ENCODE data around the gene RECQL5. TPM values are rescaled to one million over a fixed set of nuclear protein-coding genes. Genes with fewer than 3 reads are reported as not detected.
"Not testable (repeated sequence)": the region's sequence is repeated elsewhere in the genome, so short reads cannot be mapped to it uniquely, and the experiment has no call there.

Gene RECQL5
- total and polyA plus RNA-seq, 2 donors: 19.6 to 22.2 TPM

DNA sequence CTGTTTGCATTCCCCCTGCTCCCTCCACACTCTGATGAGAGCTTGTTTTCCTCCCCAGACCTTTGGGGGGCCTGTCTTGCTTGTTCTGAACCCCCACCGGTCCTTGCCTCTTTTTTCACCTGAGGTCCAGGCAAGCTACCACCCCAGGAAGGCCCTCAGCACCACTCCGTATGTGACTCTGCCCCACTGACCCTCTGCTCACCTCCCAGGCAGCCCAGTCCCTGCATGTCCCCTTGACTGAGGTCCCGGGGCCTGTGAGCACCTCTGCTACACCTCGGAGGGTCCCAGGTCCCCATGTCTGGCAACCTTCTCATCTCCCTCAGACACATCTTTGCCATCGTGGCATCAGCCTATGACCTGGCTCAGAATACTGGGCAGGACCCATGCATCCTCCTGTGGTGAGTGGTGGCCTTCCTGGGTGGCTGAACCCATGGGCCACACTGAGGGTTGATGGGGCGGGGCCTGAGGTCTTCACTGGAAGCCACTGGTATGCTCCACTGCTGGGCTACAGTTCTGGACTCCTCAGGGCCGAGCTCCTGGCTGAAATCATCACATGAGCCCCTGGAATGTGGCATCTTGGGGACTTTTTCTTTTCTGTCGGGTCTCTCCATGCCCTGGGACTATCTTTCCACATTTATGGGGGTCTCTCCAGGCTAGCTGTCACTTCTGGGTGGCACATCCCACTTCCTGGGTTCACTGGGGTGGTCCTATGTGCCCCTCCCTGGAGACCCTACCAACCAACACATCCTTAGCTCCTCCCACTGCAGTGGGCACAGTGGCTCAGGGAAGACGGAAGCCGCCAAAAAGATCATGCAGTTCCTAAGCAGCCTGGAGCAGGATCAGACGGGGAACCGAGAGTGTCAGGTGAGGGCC is 75.9 kb downstream of the RECQL5 start:
- no peak overlapping the region for H3K4me3 ChIP-seq (ENCODE audit: low read depth, low read length)
- WGBS: 84% methylated on average over 12 of the region's 12 CpGs
- no peak overlapping the region for H3K27ac ChIP-seq (ENCODE audit: low read depth)

DNA sequence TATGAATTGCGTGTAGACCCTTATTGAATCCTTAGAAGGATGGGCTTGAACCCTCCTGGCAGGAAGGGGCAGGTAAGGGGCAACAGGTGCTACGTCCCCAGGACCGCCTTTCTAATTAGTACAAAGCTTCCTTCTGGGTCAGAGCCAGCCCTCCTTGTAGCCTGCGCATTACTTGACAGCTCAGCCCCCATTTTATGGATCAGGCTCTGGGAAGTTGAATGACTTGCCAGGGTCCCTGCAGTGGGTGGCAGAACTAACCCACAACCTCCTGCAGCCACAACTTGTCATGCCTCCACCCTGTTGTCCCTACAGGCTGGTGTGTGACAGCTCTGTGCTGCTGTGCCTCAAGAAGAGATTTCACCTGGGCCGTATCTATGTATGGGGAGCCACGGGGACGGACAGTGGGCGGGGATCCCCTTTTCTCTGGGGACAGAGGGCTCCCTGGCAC is 76.6 kb downstream of the RECQL5 start:
- DNase-seq (ENCODE audit: extremely low spot score): no peak
- Histone ChIP-seq H3K36me3 (ENCODE audit: insufficient read depth) (no peaks in the 10 kb centered on the region), H3K4me3 (ENCODE audit: low read depth, low read length) (no peak overlapping the region), H3K4me1 (ENCODE audit: insufficient read depth) (no peaks in the 10 kb centered on the region), H3K27ac (ENCODE audit: low read depth) (no peak overlapping the region)
- 86% methylated on average over 8 of the region's 8 CpGs for WGBS

More for the DNA sequence above, 75.9 kb downstream of the RECQL5 start:
- no peak for DNase-seq (ENCODE audit: extremely low spot score)
- no peaks in the 10 kb centered on the region for H3K4me1 ChIP-seq (ENCODE audit: insufficient read depth)
- no peaks in the 10 kb centered on the region for H3K36me3 ChIP-seq (ENCODE audit: insufficient read depth)

DNA sequence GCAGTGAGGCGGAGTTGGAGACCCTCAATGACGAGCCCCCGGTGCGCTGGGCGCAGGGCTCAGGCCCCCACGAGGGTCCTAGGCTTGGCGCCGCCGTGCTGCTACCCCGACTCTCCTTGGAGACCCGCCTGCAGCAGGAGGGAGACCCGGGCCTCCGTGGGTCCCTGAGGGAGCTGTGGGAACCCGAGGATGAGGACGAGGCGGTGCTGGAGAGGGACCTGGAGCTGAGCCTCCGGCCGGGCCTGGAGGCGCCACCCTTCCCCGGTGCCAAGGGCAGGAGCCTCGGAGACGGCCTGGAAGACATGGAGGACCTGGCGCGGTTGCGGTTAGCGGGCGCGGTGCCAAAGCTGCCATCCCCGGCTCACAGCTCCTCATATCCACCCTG is 77.0 kb downstream of the RECQL5 start:
- 64% methylated on average over 29 of the region's 29 CpGs for WGBS
- Histone ChIP-seq H3K27ac (ENCODE audit: low read depth) (no peak overlapping the region), H3K36me3 (ENCODE audit: insufficient read depth) (no peaks in the 10 kb centered on the region), H3K4me3 (ENCODE audit: low read depth, low read length) (peak overlapping the region; percentile 49), H3K4me1 (ENCODE audit: insufficient read depth) (no peaks in the 10 kb centered on the region)
- DNase-seq (ENCODE audit: extremely low spot score): no peak

DNA sequence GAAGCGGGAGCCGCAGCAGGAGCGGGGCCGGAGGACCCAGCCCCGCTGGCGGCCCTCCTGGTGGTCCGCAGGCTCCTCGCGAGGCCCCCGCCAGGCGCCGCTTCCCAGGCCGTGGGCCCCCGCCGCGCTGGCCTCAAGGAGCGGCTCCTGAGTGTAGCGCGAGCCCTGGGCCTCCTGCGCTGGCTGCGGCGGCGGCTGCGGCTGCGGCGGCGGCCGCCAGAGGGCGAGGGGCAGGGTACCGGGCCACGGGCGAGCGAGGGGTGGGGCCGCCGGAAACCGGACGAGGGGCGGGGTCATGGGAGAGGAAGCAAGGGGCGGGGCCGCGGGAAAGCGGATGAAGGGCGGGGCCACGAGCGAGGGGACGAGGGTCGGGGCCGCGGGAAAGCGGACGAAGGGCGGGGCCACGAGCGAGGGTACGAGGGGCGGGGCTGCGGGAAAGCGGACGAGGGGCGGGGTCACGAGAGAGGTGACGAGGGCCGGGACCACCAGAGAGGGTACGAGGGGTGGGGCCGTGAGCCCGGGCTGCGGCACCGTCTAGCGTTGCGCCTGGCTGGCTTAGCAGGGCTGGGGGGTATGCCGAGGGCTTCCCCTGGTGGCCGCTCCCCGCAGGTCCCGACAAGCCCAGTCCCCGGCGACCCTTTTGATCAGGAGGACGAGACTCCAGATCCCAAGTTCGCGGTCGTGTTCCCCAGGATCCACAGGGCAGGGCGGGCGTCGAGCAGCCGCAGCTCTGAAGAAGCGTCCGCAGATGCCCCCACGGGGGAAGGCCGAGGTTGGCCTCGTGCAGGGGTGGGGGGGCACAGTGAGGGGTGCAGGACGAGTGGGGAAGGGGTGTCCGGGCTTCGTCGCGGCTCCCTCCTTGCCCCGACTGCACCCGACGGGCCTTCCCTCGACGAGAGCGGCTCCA is 77.7 kb downstream of the RECQL5 start:
- WGBS: 6% methylated on average over 100 of the region's 100 CpGs

DNA sequence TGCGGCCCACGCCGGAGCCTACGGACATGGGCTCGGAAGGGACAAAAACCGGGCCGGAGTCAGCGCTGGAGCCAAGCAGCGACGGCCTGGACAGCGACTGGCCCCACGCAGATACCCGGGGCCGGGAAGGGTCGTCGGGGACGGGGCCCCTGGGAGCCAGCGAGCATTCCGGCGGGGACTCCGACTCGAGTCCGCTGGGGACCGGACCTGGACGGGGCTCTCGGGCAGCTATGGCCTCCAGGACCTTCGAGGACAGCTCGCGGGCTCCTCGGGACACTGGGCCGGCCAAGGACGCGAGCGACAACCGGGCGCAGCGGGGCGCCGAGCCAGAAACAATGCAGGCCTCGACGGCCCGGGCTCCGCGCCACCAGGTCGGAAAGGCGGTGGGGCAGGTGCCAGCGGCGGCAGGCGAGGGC is 78.3 kb downstream of the RECQL5 start:
- DNase-seq (ENCODE audit: extremely low spot score): no peak
- WGBS: 1% methylated on average over 49 of the region's 49 CpGs
- H3K27ac ChIP-seq (ENCODE audit: low read depth): peak overlapping the region; percentile 82
- H3K4me1 ChIP-seq (ENCODE audit: insufficient read depth): no peaks in the 10 kb centered on the region
- H3K4me3 ChIP-seq (ENCODE audit: low read depth, low read length): peak overlapping the region; percentile 69
- no peaks in the 10 kb centered on the region for H3K36me3 ChIP-seq (ENCODE audit: insufficient read depth)

More for the DNA sequence above, 77.7 kb downstream of the RECQL5 start:
- Histone ChIP-seq H3K4me1 (ENCODE audit: insufficient read depth) (no peaks in the 10 kb centered on the region), H3K4me3 (ENCODE audit: low read depth, low read length) (peak overlapping the region; percentile 69), H3K36me3 (ENCODE audit: insufficient read depth) (no peaks in the 10 kb centered on the region), H3K27ac (ENCODE audit: low read depth) (peak overlapping the region; percentile 82)
- DNase-seq (ENCODE audit: extremely low spot score): peak; percentile 66

DNA sequence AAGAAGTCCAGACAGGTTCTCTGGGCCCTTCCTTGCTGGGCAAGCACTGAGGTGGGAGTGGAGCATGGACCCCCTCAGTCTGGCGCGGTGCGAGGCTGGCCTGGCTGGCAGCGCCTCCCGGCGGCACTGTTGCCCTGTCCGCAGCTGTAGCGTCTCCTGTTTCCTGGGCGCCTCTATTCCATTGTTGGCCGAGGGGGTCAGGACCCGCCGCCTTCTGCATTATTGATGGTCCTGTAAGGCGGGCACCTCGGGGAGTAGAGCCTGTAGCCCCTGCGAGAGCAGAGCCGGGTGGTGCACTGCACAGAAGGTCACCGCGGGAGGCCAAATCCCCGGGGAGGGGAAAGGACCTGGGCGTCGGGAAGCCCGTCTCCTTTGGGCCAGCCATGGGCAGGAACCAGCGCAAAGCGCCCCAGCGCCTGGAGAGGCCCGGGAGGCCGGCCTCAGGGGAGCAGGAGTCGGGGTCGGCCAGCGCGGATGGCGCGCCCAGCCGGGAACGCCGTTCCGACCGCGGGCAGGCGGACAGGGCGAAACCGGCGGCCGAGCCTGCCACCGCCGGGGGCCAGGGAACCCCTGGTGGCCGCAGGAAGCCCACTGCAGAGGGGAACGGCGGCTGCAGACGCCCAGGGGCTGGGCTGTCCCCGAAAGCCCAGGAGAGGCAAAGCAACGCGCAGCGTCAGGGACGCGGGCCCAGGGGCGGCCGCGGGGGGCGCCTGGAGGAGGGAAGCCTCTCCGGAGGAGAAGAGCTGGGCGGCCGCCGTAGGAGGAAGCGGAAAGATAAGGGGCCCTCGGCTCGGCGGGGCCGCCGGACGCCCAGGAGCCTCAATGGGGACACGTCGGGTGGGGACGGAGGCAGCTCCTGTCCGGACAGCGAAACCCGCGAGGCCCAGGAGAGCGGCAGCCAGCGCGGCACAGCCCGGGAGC is 79.0 kb downstream of the RECQL5 start, which contains the start of gene MYO15B:
Gene MYO15B (plus strand): TSS at position 126 of the 921 bp plus-strand sequence. CDS start 258 bp downstream, at position 384.
- peak within 1 kb of the TSS; percentile 69 for H3K4me3 ChIP-seq (ENCODE audit: low read depth, low read length)
- no peaks in the 10 kb centered on the region for H3K4me1 ChIP-seq (ENCODE audit: insufficient read depth)
- H3K27ac ChIP-seq (ENCODE audit: low read depth): peak within 1 kb of the TSS; percentile 82
- no peaks in the 10 kb centered on the region for H3K36me3 ChIP-seq (ENCODE audit: insufficient read depth)
- no peak for DNase-seq (ENCODE audit: extremely low spot score)
- 2% methylated on average over 82 of the region's 82 CpGs for WGBS

- 91% methylated on average over 7 of the region's 7 CpGs for WGBS
- H3K4me1 ChIP-seq (ENCODE audit: insufficient read depth): no peaks in the 10 kb centered on the region
- no peak overlapping the region for H3K4me3 ChIP-seq (ENCODE audit: low read depth, low read length)
Observed at GRCh38 chr17:75584849-75585175, 82.1 kb downstream of the RECQL5 start.

DNA sequence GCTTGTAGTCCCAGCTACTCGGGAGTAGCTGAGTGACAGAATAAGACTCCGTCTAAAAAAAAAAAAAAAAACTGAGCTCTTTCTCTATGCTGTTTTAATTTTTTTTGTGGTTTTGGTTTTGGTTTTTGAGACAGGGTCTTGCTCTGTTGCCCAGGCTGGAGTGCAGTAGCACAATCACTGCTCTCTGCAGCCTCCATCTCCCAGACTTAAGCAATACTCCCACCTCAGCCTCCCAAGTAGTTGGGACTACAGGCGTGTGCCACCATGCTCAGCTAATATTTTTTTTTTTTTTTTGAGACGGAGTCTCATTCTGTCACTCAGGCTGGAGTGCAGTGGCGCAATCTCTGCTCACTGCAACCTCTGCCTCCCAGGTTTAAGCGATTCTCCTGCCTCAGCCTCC is 83.8 kb downstream of the RECQL5 start:
- not testable (repeated sequence) for H3K4me3 ChIP-seq (ENCODE audit: low read depth, low read length); H3K36me3 ChIP-seq (ENCODE audit: insufficient read depth); H3K4me1 ChIP-seq (ENCODE audit: insufficient read depth); H3K27ac ChIP-seq (ENCODE audit: low read depth); DNase-seq (ENCODE audit: extremely low spot score)
- WGBS: 89% methylated on average over 6 of the region's 6 CpGs

More at GRCh38 chr17:75584849-75585175, 82.1 kb downstream of the RECQL5 start:
- Histone ChIP-seq H3K27ac (ENCODE audit: low read depth) (no peak overlapping the region), H3K36me3 (ENCODE audit: insufficient read depth) (no peaks in the 10 kb centered on the region)
- no peak for DNase-seq (ENCODE audit: extremely low spot score)

- not testable (repeated sequence) for H3K4me3 ChIP-seq (ENCODE audit: low read depth, low read length); H3K36me3 ChIP-seq (ENCODE audit: insufficient read depth); DNase-seq (ENCODE audit: extremely low spot score); H3K27ac ChIP-seq (ENCODE audit: low read depth); H3K4me1 ChIP-seq (ENCODE audit: insufficient read depth)
- 81% methylated on average over 23 of the region's 23 CpGs for WGBS
Observed at GRCh38 chr17:75581121-75581725, 85.7 kb downstream of the RECQL5 start.

Other genes with a start within 250 kb of the RECQL5 start
- gene TMEM94, start 210.5 kb downstream of the RECQL5 start, total RNA-seq: 24.9 TPM
- 45.8 TPM for gene TMEM94, start 210.5 kb downstream of the RECQL5 start, polyA plus RNA-seq
- 11.1 TPM for gene CASKIN2, start 151.6 kb downstream of the RECQL5 start, total RNA-seq
- 29.1 TPM for gene CASKIN2, start 151.6 kb downstream of the RECQL5 start, polyA plus RNA-seq
- gene TSEN54, start 150.6 kb downstream of the RECQL5 start, total RNA-seq: 10.9 TPM
- gene TSEN54, start 150.6 kb downstream of the RECQL5 start, polyA plus RNA-seq: 20.4 TPM
- gene LLGL2, start 141.5 kb downstream of the RECQL5 start, total RNA-seq: 10.6 TPM
- gene LLGL2, start 141.5 kb downstream of the RECQL5 start, polyA plus RNA-seq: 15.1 TPM
- 108 TPM for gene MYO15B, start 79.4 kb downstream of the RECQL5 start, total RNA-seq
- gene MYO15B, start 79.4 kb downstream of the RECQL5 start, polyA plus RNA-seq: 78.1 TPM
- 4.0 TPM for gene SMIM5, start 33.7 kb downstream of the RECQL5 start, total RNA-seq
- 3.6 TPM for gene SMIM5, start 33.7 kb downstream of the RECQL5 start, polyA plus RNA-seq
- gene SAP30BP, start 184 bp upstream of the RECQL5 start, total RNA-seq: 37.7 TPM
- 87.0 TPM for gene SAP30BP, start 184 bp upstream of the RECQL5 start, polyA plus RNA-seq
- gene ITGB4, start 54.3 kb upstream of the RECQL5 start, total RNA-seq: 22.4 TPM
- 64.8 TPM for gene ITGB4, start 54.3 kb upstream of the RECQL5 start, polyA plus RNA-seq
- 11.3 TPM for gene GALK1, start 98.0 kb upstream of the RECQL5 start, total RNA-seq
- gene GALK1, start 98.0 kb upstream of the RECQL5 start, polyA plus RNA-seq: 43.0 TPM
- gene UNK, start 117.7 kb upstream of the RECQL5 start, total RNA-seq: 58.1 TPM
- gene UNK, start 117.7 kb upstream of the RECQL5 start, polyA plus RNA-seq: 29.1 TPM
- 10.6 TPM for gene UNC13D, start 177.2 kb upstream of the RECQL5 start, total RNA-seq
- gene UNC13D, start 177.2 kb upstream of the RECQL5 start, polyA plus RNA-seq: 13.0 TPM
- gene WBP2, start 188.2 kb upstream of the RECQL5 start, total RNA-seq: 16.2 TPM
- gene WBP2, start 188.2 kb upstream of the RECQL5 start, polyA plus RNA-seq: 142 TPM
- gene TRIM47, start 211.4 kb upstream of the RECQL5 start, total RNA-seq: 28.9 TPM
- gene TRIM47, start 211.4 kb upstream of the RECQL5 start, polyA plus RNA-seq: 55.8 TPM
- gene TRIM65, start 229.8 kb upstream of the RECQL5 start, total RNA-seq: 15.2 TPM
- gene TRIM65, start 229.8 kb upstream of the RECQL5 start, polyA plus RNA-seq: 21.5 TPM
- 18.3 TPM for gene MRPL38, start 237.7 kb upstream of the RECQL5 start, total RNA-seq
- gene MRPL38, start 237.7 kb upstream of the RECQL5 start, polyA plus RNA-seq: 61.3 TPM